GM18508 (cell line): ENCODE measurements around the gene FRAS1.

Source experiments
- ATAC-seq: cut with Tn5 transposase; IDR thresholded peaks from one replicate; pipeline ENCODE4 v1.9.1; 2021; ENCODE audit warnings: moderate number of reproducible peaks; ENCODE audit not compliant: insufficient read depth, unreplicated experiment

The FRAS1 gene

GRCh38 chr4:78557841-78558240 is 500.7 kb downstream of the FRAS1 start:
- no peak for ATAC-seq

- ATAC-seq = no peak
Observed at GRCh38 chr4:78558410-78558809, 501.3 kb downstream of the FRAS1 start.

- no peak for ATAC-seq
Observed at GRCh38 chr4:78560296-78560963, 503.3 kb downstream of the FRAS1 start.

GRCh38 chr4:78561677-78562076 is 504.6 kb downstream of the FRAS1 start:
- no peak for ATAC-seq

- ATAC-seq = no peak
Observed at GRCh38 chr4:78562687-78563086, 505.6 kb downstream of the FRAS1 start.

GRCh38 chr4:78565971-78566372 is 508.8 kb downstream of the FRAS1 start:
- no peak for ATAC-seq

- ATAC-seq = peak; percentile 78
Observed at GRCh38 chr4:78566834-78567499, 509.8 kb downstream of the FRAS1 start.

- no peak for ATAC-seq
Observed at GRCh38 chr4:78567500-78568060, 510.5 kb downstream of the FRAS1 start.

GRCh38 chr4:78568640-78569305 is 511.6 kb downstream of the FRAS1 start:
- peak; percentile 69 for ATAC-seq

GRCh38 chr4:78569306-78569821 is 512.2 kb downstream of the FRAS1 start:
- no peak for ATAC-seq

- no peak for ATAC-seq
Observed at GRCh38 chr4:78570117-78570516, 513.0 kb downstream of the FRAS1 start.

GRCh38 chr4:78571804-78572203 is 514.7 kb downstream of the FRAS1 start:
- ATAC-seq = no peak

- no peak for ATAC-seq
Observed at GRCh38 chr4:78578674-78579425, 521.7 kb downstream of the FRAS1 start.

- ATAC-seq = no peak
Observed at GRCh38 chr4:78581618-78582017, 524.5 kb downstream of the FRAS1 start.

- ATAC-seq = no peak
Observed at GRCh38 chr4:78584863-78585547, 527.9 kb downstream of the FRAS1 start.

- ATAC-seq = no peak
Observed at GRCh38 chr4:78585633-78586032, 528.5 kb downstream of the FRAS1 start.

GRCh38 chr4:78588894-78589545 is 531.9 kb downstream of the FRAS1 start:
- no peak for ATAC-seq

GRCh38 chr4:78591404-78591803 is 534.3 kb downstream of the FRAS1 start:
- no peak for ATAC-seq

- no peak for ATAC-seq
Observed at GRCh38 chr4:78592088-78592783, 535.1 kb downstream of the FRAS1 start.
